H54 (cell line): ENCODE data around the gene SEPSECS.

Experiments
- DNase-seq: peaks from one replicate; pipeline ENCODE4 v3.0.0; 2011; ENCODE audit warnings: low spot score, mixed read lengths; ENCODE audit not compliant: insufficient read length
- FAIRE-seq: peaks from 3 replicates; lab custom pipeline; 2011; peaks lifted over from hg19 to GRCh38; lab: Jason Lieb, UNC
- POLR2A ChIP-seq: IDR thresholded peaks from 2 replicates; pipeline ENCODE4 v1.6.1; 2011; ENCODE audit warnings: low read depth, mild to moderate bottlenecking, low read length

Gene SEPSECS

GRCh38 chr4:25070545-25070944, 89.7 kb downstream of the SEPSECS start:
- no peak for DNase-seq
- no peak for FAIRE-seq
- TF ChIP-seq POLR2A: no peak
